H1 (cell line): ENCODE results near the gene LARGE2.

Source experiments
- ASH2L ChIP-seq: fragments of 200-600, 300-600 bp; sonication (generic); IDR thresholded peaks from one replicate; pipeline ENCODE4 v1.7.1; 2017; ENCODE audit warnings: low read length
- EZH2 ChIP-seq: fragments of 200-600 bp; sonication (generic); IDR thresholded peaks from 2 replicates; pipeline ENCODE4 v1.7.1; 2012; ENCODE audit warnings: low read depth, mild to moderate bottlenecking, moderate library complexity, low read length, inconsistent platforms; ENCODE audit not compliant: severe bottlenecking
- HDAC2 ChIP-seq, 2 experiments: fragments of 300-600 bp in 1 of 2; sonication (generic) in 1 of 2; IDR thresholded peaks; 2 replicates each; pipeline ENCODE4 v1.6.1; 2011 to 2012; ENCODE audit warnings: low read depth in 2 of 2, low read length in 2 of 2, mild to moderate bottlenecking in 2 of 2, moderate library complexity in 2 of 2, borderline replicate concordance in 1 of 2, inconsistent platforms in 1 of 2
- JUND ChIP-seq: IDR thresholded peaks from 2 replicates; pipeline ENCODE4 v1.6.1; 2011; ENCODE audit warnings: mild to moderate bottlenecking, improper control_type of control experiment, low read length
- NRF1 ChIP-seq: IDR thresholded peaks from 2 replicates; pipeline ENCODE4 v1.6.1; 2011; ENCODE audit warnings: mild to moderate bottlenecking, low read depth, low read length, improper control_type of control experiment
- POLR2AphosphoS5 ChIP-seq: IDR thresholded peaks from 2 replicates; pipeline ENCODE4 v1.6.1; 2011; ENCODE audit warnings: low read depth, low read length
- SRF ChIP-seq: IDR thresholded peaks from 2 replicates; pipeline ENCODE4 v1.6.1; 2011; ENCODE audit warnings: mild to moderate bottlenecking, low read depth, low read length, moderate library complexity
- TBP ChIP-seq: IDR thresholded peaks from 2 replicates; pipeline ENCODE4 v1.6.1; 2011; ENCODE audit warnings: low read depth, low read length, improper control_type of control experiment
- YY1 ChIP-seq: IDR thresholded peaks from 2 replicates; pipeline ENCODE4 v1.6.1; 2011; ENCODE audit warnings: low read depth, mild to moderate bottlenecking, low read length
- ZNF274 ChIP-seq: IDR thresholded peaks from 2 replicates; pipeline ENCODE4 v1.7.0; 2012; ENCODE audit warnings: low read length, borderline replicate concordance; ENCODE audit errors: extremely low read depth
- TF ChIP-seq, protein P1 (sequence below), 3 experiments: IDR thresholded peaks; 1 replicate in 2 of 3; 2 replicates in 1 of 3; pipeline versions ENCODE4 v1.5.1 to v1.6.1; 2011; ENCODE audit warnings: low read length in 3 of 3, mild to moderate bottlenecking in 3 of 3, inconsistent platforms in 2 of 3, low read depth in 1 of 3, moderate library complexity in 1 of 3; ENCODE audit not compliant: insufficient read depth in 1 of 3; ENCODE audit errors: control extremely low read depth in 1 of 3

DNA sequence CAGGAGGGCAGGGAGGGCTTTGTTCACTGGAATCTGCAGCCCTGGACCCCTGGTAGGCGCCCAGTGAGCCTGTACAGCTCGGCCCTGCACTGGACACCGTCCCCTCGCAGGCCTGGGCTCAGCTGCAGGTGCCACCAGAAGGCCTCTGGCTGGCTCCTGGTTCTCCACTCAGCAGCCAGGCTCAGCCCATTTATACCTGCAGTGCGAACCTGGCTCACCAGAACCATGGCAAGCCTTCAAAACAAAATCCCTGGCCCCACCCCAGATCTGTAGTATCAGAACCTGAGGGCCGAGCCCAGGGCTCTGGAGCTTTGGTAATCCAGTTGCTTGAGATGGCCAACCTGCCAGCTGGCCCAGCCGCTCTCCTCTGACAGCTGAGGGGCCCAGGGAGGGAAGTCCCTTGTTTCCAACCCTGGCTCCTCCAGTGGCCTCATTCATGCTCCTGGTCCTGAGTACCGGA lies 14.5 kb upstream of the LARGE2 start:
- TF ChIP-seq, protein P1, sequence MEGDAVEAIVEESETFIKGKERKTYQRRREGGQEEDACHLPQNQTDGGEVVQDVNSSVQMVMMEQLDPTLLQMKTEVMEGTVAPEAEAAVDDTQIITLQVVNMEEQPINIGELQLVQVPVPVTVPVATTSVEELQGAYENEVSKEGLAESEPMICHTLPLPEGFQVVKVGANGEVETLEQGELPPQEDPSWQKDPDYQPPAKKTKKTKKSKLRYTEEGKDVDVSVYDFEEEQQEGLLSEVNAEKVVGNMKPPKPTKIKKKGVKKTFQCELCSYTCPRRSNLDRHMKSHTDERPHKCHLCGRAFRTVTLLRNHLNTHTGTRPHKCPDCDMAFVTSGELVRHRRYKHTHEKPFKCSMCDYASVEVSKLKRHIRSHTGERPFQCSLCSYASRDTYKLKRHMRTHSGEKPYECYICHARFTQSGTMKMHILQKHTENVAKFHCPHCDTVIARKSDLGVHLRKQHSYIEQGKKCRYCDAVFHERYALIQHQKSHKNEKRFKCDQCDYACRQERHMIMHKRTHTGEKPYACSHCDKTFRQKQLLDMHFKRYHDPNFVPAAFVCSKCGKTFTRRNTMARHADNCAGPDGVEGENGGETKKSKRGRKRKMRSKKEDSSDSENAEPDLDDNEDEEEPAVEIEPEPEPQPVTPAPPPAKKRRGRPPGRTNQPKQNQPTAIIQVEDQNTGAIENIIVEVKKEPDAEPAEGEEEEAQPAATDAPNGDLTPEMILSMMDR (IDR thresholded peaks at IDR 0.05; ENCODE audit: control extremely low read depth in 1 of 3, insufficient read depth in 1 of 3, low read depth in 1 of 3, low read length in 3 of 3) = no peak
- TF ChIP-seq HDAC2 (IDR thresholded peaks at IDR 0.05; ENCODE audit: borderline replicate concordance in 1 of 2, low read depth in 2 of 2, low read length in 2 of 2) = no peak
- no peak for TF ChIP-seq ZNF274
- no peak for TF ChIP-seq EZH2
- TF ChIP-seq ASH2L = no peak
- TF ChIP-seq POLR2AphosphoS5 = no peak; the same call in 1 of the 2 replicates
- TF ChIP-seq NRF1 = no peak
- TF ChIP-seq JUND = no peak
- TF ChIP-seq YY1 = no peak
- TF ChIP-seq SRF = no peak
- TF ChIP-seq TBP = no peak
